Measurements from ENCODE around the gene EPHB1. TPM values are rescaled to one million over a fixed set of nuclear protein-coding genes. Genes with fewer than 3 reads are reported as not detected.

EPHB1 gene
- total RNA-seq, 4 donors from 2014 or later = 2.6 to 5.3 (median 3.1) TPM; not detected in 1

GRCh38 chr3:134887536-134887935 is 92.5 kb downstream of the EPHB1 start:
- H3K4me3 ChIP-seq = no peak overlapping the region
- H3K9me3 ChIP-seq = no peaks in the 10 kb centered on the region
- no peaks in the 10 kb centered on the region for H3K36me3 ChIP-seq
- H3K27me3 ChIP-seq = no peaks in the 10 kb centered on the region
- no peak overlapping the region for H3K27ac ChIP-seq
- TF ChIP-seq CTCF (IDR thresholded peaks at IDR 0.05) (no peak), POLR2A (IDR thresholded peaks at IDR 0.05) (no peak)
- no peaks in the 10 kb centered on the region for H3K4me1 ChIP-seq
- intact Hi-C loops (cut with DNase I; ENCODE audit: low total_unique reads) = no loop called here
- DNase-seq = no peak

- DNase-seq = no peak
- TF ChIP-seq POLR2A (IDR thresholded peaks at IDR 0.05) (no peak), CTCF (IDR thresholded peaks at IDR 0.05) (no peak)
- H3K4me1 ChIP-seq = no peaks in the 10 kb centered on the region
- intact Hi-C loops (cut with DNase I; ENCODE audit: low total_unique reads) = no loop called here
- no peak overlapping the region for H3K4me3 ChIP-seq
- no peak overlapping the region for H3K27ac ChIP-seq
- H3K9me3 ChIP-seq = no peaks in the 10 kb centered on the region
- H3K36me3 ChIP-seq = no peaks in the 10 kb centered on the region
- no peaks in the 10 kb centered on the region for H3K27me3 ChIP-seq
These were observed 97.3 kb downstream of the EPHB1 start for GRCh38 chr3:134892326-134892725.

GRCh38 chr3:134892761-134893160 is 97.7 kb downstream of the EPHB1 start:
- Histone ChIP-seq H3K27ac (no peak overlapping the region), H3K27me3 (no peaks in the 10 kb centered on the region), H3K4me3 (no peak overlapping the region), H3K36me3 (no peaks in the 10 kb centered on the region), H3K4me1 (no peaks in the 10 kb centered on the region), H3K9me3 (no peaks in the 10 kb centered on the region)
- TF ChIP-seq CTCF (IDR thresholded peaks at IDR 0.05) = no peak
- no peak for TF ChIP-seq POLR2A (IDR thresholded peaks at IDR 0.05)
- intact Hi-C loops (cut with DNase I; ENCODE audit: low total_unique reads) = no loop called here
- DNase-seq = no peak

GRCh38 chr3:134894533-134894932 is 99.5 kb downstream of the EPHB1 start:
- no peak overlapping the region for H3K27ac ChIP-seq
- no peak for TF ChIP-seq POLR2A (IDR thresholded peaks at IDR 0.05)
- TF ChIP-seq CTCF (IDR thresholded peaks at IDR 0.05) = no peak
- no peaks in the 10 kb centered on the region for H3K27me3 ChIP-seq
- no peak overlapping the region for H3K4me3 ChIP-seq
- no peaks in the 10 kb centered on the region for H3K36me3 ChIP-seq
- intact Hi-C loops (cut with DNase I; ENCODE audit: low total_unique reads) = no loop called here
- no peaks in the 10 kb centered on the region for H3K4me1 ChIP-seq
- no peak for DNase-seq
- no peaks in the 10 kb centered on the region for H3K9me3 ChIP-seq

GRCh38 chr3:134895181-134895580 is 100.1 kb downstream of the EPHB1 start:
- Histone ChIP-seq H3K27ac (no peak overlapping the region), H3K4me1 (no peaks in the 10 kb centered on the region), H3K9me3 (no peaks in the 10 kb centered on the region), H3K36me3 (no peaks in the 10 kb centered on the region), H3K4me3 (no peak overlapping the region), H3K27me3 (no peaks in the 10 kb centered on the region)
- intact Hi-C loops (cut with DNase I; ENCODE audit: low total_unique reads) = no loop called here
- TF ChIP-seq CTCF (IDR thresholded peaks at IDR 0.05) (no peak), POLR2A (IDR thresholded peaks at IDR 0.05) (no peak)
- DNase-seq = no peak

Measured in uterus (tissue), 4 donors.